Gastrocnemius medialis (tissue), 4 donors: Measurements from ENCODE around the gene RIMS3. TPM values are rescaled to one million over a fixed set of nuclear protein-coding genes. Genes with fewer than 3 reads are reported as not detected.

Source experiments
- ATAC-seq, 2 donors: fragments of 150-250 bp; one replicate each; pipeline ENCODE4 v1.9.1; 2016
- DNase-seq, 2 donors: peaks; one replicate each; pipeline ENCODE4 v3.0.0-alpha.2; 2019
- H3K27ac ChIP-seq, 4 donors: fragments of 200-600 bp; sonication (generic); 1 replicate in 1 of 4; 2 replicates in 3 of 4; pipeline ENCODE4 v1.5.1; 2016 to 2018; ENCODE audit warnings: mild to moderate bottlenecking in 2 of 4, moderate library complexity in 1 of 4
- H3K27me3 ChIP-seq, 3 donors: fragments of 200-600 bp; sonication (generic) in 2 of 3; 1 replicate in 1 of 3; 2 replicates in 2 of 3; pipeline versions ENCODE4 v1.5.1 to v1.6.0; 2016 to 2019; ENCODE audit warnings: mild to moderate bottlenecking in 1 of 3, moderate library complexity in 1 of 3
- H3K36me3 ChIP-seq, 2 donors: fragments of 200-600 bp; sonication (generic) in 1 of 2; one replicate each; pipeline ENCODE4 v1.5.1; 2017 to 2018
- H3K4me1 ChIP-seq, 2 donors: fragments of 200-600 bp; sonication (generic) in 1 of 2; one replicate each; pipeline ENCODE4 v1.5.1; 2016 to 2017; ENCODE audit warnings: mild to moderate bottlenecking in 2 of 2
- H3K4me3 ChIP-seq, 4 donors: fragments of 200-600 bp; sonication (generic) in 3 of 4; 1 replicate in 1 of 4; 2 replicates in 3 of 4; pipeline ENCODE4 v1.5.1; 2016 to 2019; ENCODE audit warnings: mild to moderate bottlenecking in 2 of 4
- H3K9me3 ChIP-seq, 3 donors: fragments of 200-600 bp; sonication (generic) in 2 of 3; 1 replicate in 1 of 3; 2 replicates in 2 of 3; pipeline ENCODE4 v1.5.1; 2016 to 2019
- CTCF ChIP-seq, 5 experiments: fragments of 450-650 bp in 3 of 5; fragments of 200-600 bp in 2 of 5; sonication (generic) in 2 of 5; IDR thresholded peaks in 4 of 5; conservative IDR thresholded peaks in 1 of 5; 1 replicate in 4 of 5; 2 replicates in 1 of 5; pipeline ENCODE4 v1.5.1; 2016 to 2019; ENCODE audit warnings: antibody characterized with exemption in 5 of 5, mild to moderate bottlenecking in 3 of 5, moderate library complexity in 3 of 5
- POLR2A ChIP-seq, 2 donors: fragments of 450-650 bp; IDR thresholded peaks; one replicate each; pipeline ENCODE4 v1.6.1; 2017; ENCODE audit warnings: antibody characterized with exemption in 2 of 2, mild to moderate bottlenecking in 2 of 2, moderate library complexity in 2 of 2
- in situ Hi-C, 4 donors: fragments of 200-750 bp; cut with MboI; loops; one replicate each; pipeline versions ENCODE4 v1.15.0 to v1.8.0; 2017; ENCODE audit warnings: low sequenced_read_pairs in 4 of 4
- intact Hi-C: fragments of 100-400 bp; cut with DNase I; formaldehyde crosslinking; loops from one replicate; pipeline ENCODE4 v1.15.1; 2023; ENCODE audit warnings: low total_unique reads
- total RNA-seq, 4 donors: library from RNA; depleted of rRNA; stranded (reverse); fragments of >200 nt; gene quantifications; one replicate each; pipeline versions ENCODE4 v1.1.0 to v1.2.3, GENCODE V29; 2016

The RIMS3 gene
- under 1 TPM; 0.31 to 0.67 (median 0.44) TPM for total RNA-seq

GRCh38 chr1:40665335-40666171, at the start of gene RIMS3:
TSS of gene RIMS3 (minus strand) at chr1:40665682. CDS start at chr1:40641925, 23,757 bp downstream.
- Histone ChIP-seq H3K36me3 (no peaks in the 10 kb centered on the region), H3K27me3 (no peaks in the 10 kb centered on the region), H3K9me3 (no peaks in the 10 kb centered on the region), H3K4me3 (peak within 1 kb of the TSS; percentile 42 to 63 (median 54)), H3K4me1 (peaks cover 4 to 6% of the 10 kb centered on the region in 2 donors), H3K27ac (no peak within 1 kb of the TSS)
- intact Hi-C loops: no loop called here
- DNase-seq: peak; percentile 42 to 44
- in situ Hi-C loops: no loop called here
- TF ChIP-seq POLR2A (IDR thresholded peaks at IDR 0.05) (no peak), CTCF (IDR thresholded peaks at IDR 0.05 in 4 of 5, conservative IDR thresholded peaks at IDR 0.05 in 1 of 5) (no peak)
- peak; percentile 84 to 85 for ATAC-seq

GRCh38 chr1:40712997-40713396, 47.5 kb upstream of the RIMS3 start:
- Histone ChIP-seq H3K4me1 (peaks cover 92 to 95% of the 10 kb centered on the region in 2 donors), H3K36me3 (no peaks in the 10 kb centered on the region), H3K9me3 (no peaks in the 10 kb centered on the region), H3K27me3 (no peaks in the 10 kb centered on the region), H3K27ac (peak overlapping the region; percentile 55 to 90 (median 86)), H3K4me3 (no peak overlapping the region)
- intact Hi-C loops (no loop called here), in situ Hi-C loops (no loop called here)
- no peak for ATAC-seq
- TF ChIP-seq CTCF (IDR thresholded peaks at IDR 0.05 in 4 of 5, conservative IDR thresholded peaks at IDR 0.05 in 1 of 5): no peak
- no peak for TF ChIP-seq POLR2A (IDR thresholded peaks at IDR 0.05)
- DNase-seq: no peak

GRCh38 chr1:40712405-40712944, 47.0 kb upstream of the RIMS3 start:
- H3K4me1 ChIP-seq: peaks cover 89 to 92% of the 10 kb centered on the region in 2 donors
- in situ Hi-C loops: no loop called here
- no peaks in the 10 kb centered on the region for H3K9me3 ChIP-seq

More at GRCh38 chr1:40712405-40712944, 47.0 kb upstream of the RIMS3 start:
- Histone ChIP-seq H3K27ac (peak overlapping the region; percentile 82 to 91 (median 90)), H3K4me3 (no peak overlapping the region), H3K27me3 (no peaks in the 10 kb centered on the region), H3K36me3 (no peaks in the 10 kb centered on the region)
- no peak for DNase-seq
- intact Hi-C loops: no loop called here
- ATAC-seq: no peak
- TF ChIP-seq POLR2A (IDR thresholded peaks at IDR 0.05) (no peak), CTCF (IDR thresholded peaks at IDR 0.05 in 4 of 5, conservative IDR thresholded peaks at IDR 0.05 in 1 of 5) (no peak)
